H9 (cell line): ENCODE results near the gene MEIOSIN. TPM values are rescaled to one million over a fixed set of nuclear protein-coding genes. Genes with fewer than 3 reads are reported as not detected.
A peak's percentile ranks its signal among the peaks of the same experiment; 100 is the strongest.

Experiments
- DNase-seq: peaks from one replicate; pipeline ENCODE4 v3.0.0-alpha.2; 2017
- H2AFZ ChIP-seq: one replicate; pipeline ENCODE4 v1.6.1; 2013; ENCODE audit warnings: mild to moderate bottlenecking, low read length, control low read depth, moderate library complexity
- H2AK5ac ChIP-seq: 2 replicates; pipeline ENCODE4 v1.6.1; 2013; ENCODE audit warnings: low read length, control low read depth, mixed read lengths; ENCODE audit not compliant: insufficient read length
- H2BK120ac ChIP-seq: one replicate; pipeline ENCODE4 v1.6.1; 2013; ENCODE audit warnings: low read depth, mild to moderate bottlenecking, low read length, control low read depth, inconsistent platforms; ENCODE audit not compliant: poor library complexity, severe bottlenecking
- H2BK12ac ChIP-seq: 2 replicates; pipeline ENCODE4 v1.6.1; 2013; ENCODE audit warnings: low read length, control low read depth, mixed read lengths, low read depth; ENCODE audit not compliant: insufficient read length
- H2BK15ac ChIP-seq: 2 replicates; pipeline ENCODE4 v1.6.1; 2013; ENCODE audit warnings: low read depth, low read length, control low read depth
- H2BK20ac ChIP-seq: one replicate; pipeline ENCODE4 v1.6.1; 2013; ENCODE audit warnings: low read depth, mild to moderate bottlenecking, low read length, control low read depth, inconsistent platforms; ENCODE audit not compliant: poor library complexity, severe bottlenecking
- H2BK5ac ChIP-seq: 2 replicates; pipeline ENCODE4 v1.6.1; 2013; ENCODE audit warnings: low read length, control low read depth, mixed read lengths; ENCODE audit not compliant: insufficient read length
- H3K14ac ChIP-seq: 2 replicates; pipeline ENCODE4 v1.6.1; 2013; ENCODE audit warnings: low read length, control low read depth; ENCODE audit not compliant: insufficient read depth
- H3K18ac ChIP-seq: 2 replicates; pipeline ENCODE4 v1.6.1; 2013; ENCODE audit warnings: low read depth, mild to moderate bottlenecking, mixed read lengths, low read length, control low read depth; ENCODE audit not compliant: insufficient read length
- H3K23ac ChIP-seq: 2 replicates; pipeline ENCODE4 v1.6.1; 2013; ENCODE audit warnings: low read length, control low read depth, mixed read lengths, low read depth; ENCODE audit not compliant: insufficient read length
- H3K23me2 ChIP-seq: 2 replicates; pipeline ENCODE4 v1.6.1; 2013; ENCODE audit warnings: low read depth, mild to moderate bottlenecking, mixed read lengths, low read length, control low read depth; ENCODE audit not compliant: insufficient read length, poor library complexity, severe bottlenecking
- H3K27ac ChIP-seq: 2 replicates; pipeline ENCODE4 v1.5.1; 2013; ENCODE audit warnings: low read length, control low read depth, mixed read lengths, low read depth; ENCODE audit not compliant: insufficient read length
- H3K27me3 ChIP-seq: 2 replicates; pipeline ENCODE4 v1.6.1; 2013; ENCODE audit warnings: low read length, control low read depth, inconsistent platforms; ENCODE audit not compliant: insufficient read depth
- H3K4ac ChIP-seq: 2 replicates; pipeline ENCODE4 v1.6.1; 2013; ENCODE audit warnings: low read depth, mild to moderate bottlenecking, control low read depth, inconsistent platforms, low read length, moderate library complexity
- H3K4me1 ChIP-seq: 2 replicates; pipeline ENCODE4 v1.6.1; 2013; ENCODE audit warnings: low read length, control low read depth, inconsistent platforms; ENCODE audit not compliant: insufficient read depth
- H3K4me2 ChIP-seq: 2 replicates; pipeline ENCODE4 v1.6.1; 2013; ENCODE audit warnings: low read length, control low read depth, mixed read lengths; ENCODE audit not compliant: insufficient read length, insufficient read depth
- H3K56ac ChIP-seq: 2 replicates; pipeline ENCODE4 v1.6.1; 2013; ENCODE audit warnings: low read depth, mild to moderate bottlenecking, mixed read lengths, low read length, control low read depth; ENCODE audit not compliant: insufficient read length
- H3K79me1 ChIP-seq: 2 replicates; pipeline ENCODE4 v1.6.1; 2013; ENCODE audit warnings: low read depth, mild to moderate bottlenecking, moderate library complexity, low read length, control low read depth, inconsistent platforms; ENCODE audit not compliant: insufficient read depth, poor library complexity, severe bottlenecking
- H3K79me2 ChIP-seq: 2 replicates; pipeline ENCODE4 v1.6.1; 2013; ENCODE audit warnings: low read length, control low read depth, inconsistent platforms; ENCODE audit not compliant: insufficient read depth
- H3K9ac ChIP-seq: 2 replicates; pipeline ENCODE4 v1.6.1; 2013; ENCODE audit warnings: low read length, control low read depth, mixed read lengths; ENCODE audit not compliant: insufficient read length; ENCODE audit errors: extremely low read depth
- H3K9me3 ChIP-seq: one replicate; pipeline ENCODE4 v1.6.1; 2013; ENCODE audit warnings: low read depth, low read length, inconsistent platforms; ENCODE audit not compliant: control insufficient read depth
- H3T11ph ChIP-seq: one replicate; pipeline ENCODE4 v1.6.1; 2013; ENCODE audit warnings: mild to moderate bottlenecking, low read length, control low read depth, inconsistent platforms
- H4K20me1 ChIP-seq: one replicate; pipeline ENCODE4 v1.6.1; 2013; ENCODE audit not compliant: control insufficient read depth, insufficient read length, insufficient read depth
- H4K5ac ChIP-seq: 2 replicates; pipeline ENCODE4 v1.6.1; 2013; ENCODE audit warnings: low read depth, mild to moderate bottlenecking, mixed read lengths, low read length, control low read depth; ENCODE audit not compliant: insufficient read length
- H4K8ac ChIP-seq: replicated peaks from 2 replicates; pipeline ENCODE4 v1.6.1; 2013; ENCODE audit warnings: low read length, control low read depth, mixed read lengths, low read depth; ENCODE audit not compliant: insufficient read length
- H4K91ac ChIP-seq: 2 replicates; pipeline ENCODE4 v1.6.1; 2013; ENCODE audit warnings: low read depth, mild to moderate bottlenecking, moderate library complexity, mixed read lengths, low read length, control low read depth; ENCODE audit not compliant: insufficient read length
- H3K27ac Mint-ChIP-seq, 3 experiments: 2 replicates in 2 of 3; 3 replicates in 1 of 3; pipeline ENCODE4 v1.8.0; 2020 to 2021; ENCODE audit warnings: mixed read lengths in 3 of 3, mild to moderate bottlenecking in 1 of 3, moderate library complexity in 1 of 3
- H3K27me3 Mint-ChIP-seq: 2 replicates; pipeline ENCODE4 v1.8.0; 2021; ENCODE audit warnings: low read depth, mild to moderate bottlenecking, moderate library complexity, mixed read lengths
- H3K36me3 Mint-ChIP-seq, 3 experiments: 2 replicates in 2 of 3; 3 replicates in 1 of 3; pipeline ENCODE4 v1.8.0; 2020 to 2021; ENCODE audit warnings: low read depth in 3 of 3, mixed read lengths in 3 of 3; ENCODE audit not compliant: insufficient read depth in 1 of 3
- H3K4me1 Mint-ChIP-seq, 2 experiments: 2 replicates each; pipeline ENCODE4 v1.8.0; 2020; ENCODE audit warnings: mixed read lengths in 2 of 2
- H3K4me3 Mint-ChIP-seq, 2 experiments: 2 replicates in 1 of 2; 3 replicates in 1 of 2; pipeline ENCODE4 v1.8.0; 2020 to 2021; ENCODE audit warnings: mild to moderate bottlenecking in 2 of 2, mixed read lengths in 2 of 2, moderate library complexity in 1 of 2
- H3K9me3 Mint-ChIP-seq, 2 experiments: 2 replicates in 1 of 2; 3 replicates in 1 of 2; pipeline ENCODE4 v1.8.0; 2020; ENCODE audit warnings: mild to moderate bottlenecking in 2 of 2, mixed read lengths in 2 of 2, moderate library complexity in 1 of 2
- CTCF ChIP-seq: fragments of 200-600 bp; sonication (generic); conservative IDR thresholded peaks from 3 replicates; pipeline ENCODE4 v1.8.0; 2021; ENCODE audit warnings: antibody characterized with exemption, mild to moderate bottlenecking
- WGBS: extraction: QIAGEN DNeasy Blood & Tissue Kit; methylation state at CpG from one replicate; pipeline ENCODE4 v1.1.7; 2013; ENCODE audit warnings: missing lambda C conversion rate, low lambda C conversion rate, mixed read lengths; ENCODE audit not compliant: insufficient read length; ENCODE audit errors: extremely low coverage; 5-methylcytosine and 5-hydroxymethylcytosine counted together
- total RNA-seq: library from RNA; stranded (reverse); gene quantifications from 2 replicates; pipeline ENCODE4 v1.2.1, GENCODE V29; 2021

Gene MEIOSIN
- total RNA-seq, 1 experiment from 2014 or later: not detected

GRCh38 chr19:45752639-45753038 is 19.4 kb downstream of the MEIOSIN start:
- WGBS: no CpG with 5 or more reads among the region's 12 CpGs
- Histone ChIP-seq H3K14ac (no peak overlapping the region), H4K91ac (no peak overlapping the region), H2AK5ac (no peak overlapping the region), H3K27ac (no peak overlapping the region), H4K5ac (no peak overlapping the region), H2BK20ac (no peak overlapping the region), H3T11ph (no peak overlapping the region), H3K9me3 (no peaks in the 10 kb centered on the region), H3K4me2 (no peak overlapping the region), H2BK5ac (no peak overlapping the region), H2AFZ (no peak overlapping the region), H3K9ac (no peak overlapping the region), H2BK12ac (no peak overlapping the region), H3K79me2 (no peaks in the 10 kb centered on the region), H2BK15ac (no peak overlapping the region), H3K18ac (no peak overlapping the region), H3K4me1 (no peaks in the 10 kb centered on the region), H4K20me1 (no peaks in the 10 kb centered on the region), H3K79me1 (no peaks in the 10 kb centered on the region), H3K56ac (no peak overlapping the region), H4K8ac (no peak overlapping the region), H3K27me3 (no peaks in the 10 kb centered on the region), H3K23me2 (no peaks in the 10 kb centered on the region), H3K23ac (no peak overlapping the region), H3K4ac (no peak overlapping the region), H2BK120ac (no peak overlapping the region)
- H3K27ac Mint-ChIP-seq: peak overlapping the region in 1 of 3 experiments; percentile 24; a peak in 1 of 7 replicates
- no peak for TF ChIP-seq CTCF
- H3K9me3 Mint-ChIP-seq: no peaks in the 10 kb centered on the region
- no peak for DNase-seq
- peaks cover 3 to 6% of the 10 kb centered on the region in 2 experiments; a peak in 3 of 4 replicates for H3K4me1 Mint-ChIP-seq
- H3K27me3 Mint-ChIP-seq: peaks cover 14% of the 10 kb centered on the region
- H3K4me3 Mint-ChIP-seq: no peak overlapping the region
- H3K36me3 Mint-ChIP-seq: no peaks in the 10 kb centered on the region
